DOHH2 (cell line): ENCODE results near the gene SLC6A2.
A peak's percentile ranks its signal among the peaks of the same experiment; 100 is the strongest.

Experiments
- CTCF ChIP-seq: fragments of 200-600 bp; sonication (generic); IDR thresholded peaks from one replicate; pipeline ENCODE4 v1.5.1; 2014; ENCODE audit warnings: antibody characterized with exemption, mild to moderate bottlenecking, low read depth, low read length; ENCODE audit not compliant: poor library complexity, severe bottlenecking
- EZH2phosphoT487 ChIP-seq: fragments of 200-600 bp; sonication (generic); IDR thresholded peaks from 2 replicates; pipeline ENCODE4 v1.6.1; 2017; ENCODE audit warnings: borderline replicate concordance, mild to moderate bottlenecking, antibody characterized with exemption, low read length, moderate library complexity, mixed read lengths

- TF ChIP-seq CTCF (peak; percentile 21), EZH2phosphoT487 (no peak)
These were observed 32.7 kb upstream of the SLC6A2 start for GRCh38 chr16:55622930-55623561.
